Uterus (tissue), 4 donors: Measurements from ENCODE around the gene PSPC1. TPM values are rescaled to one million over a fixed set of nuclear protein-coding genes. Genes with fewer than 3 reads are reported as not detected.

Experiments
- DNase-seq, 2 donors: peaks; one replicate each; pipeline ENCODE4 v3.0.0-alpha.2; 2019 to 2020
- H3K27ac ChIP-seq, 2 donors: fragments of 200-600 bp; sonication (generic); 1 replicate in 1 of 2; 2 replicates in 1 of 2; pipeline ENCODE4 v1.5.1; 2016 to 2018
- H3K27me3 ChIP-seq, 2 donors: fragments of 200-600 bp; sonication (generic); one replicate each; pipeline ENCODE4 v1.5.1; 2018 to 2019; ENCODE audit warnings: control low read depth in 1 of 2
- H3K36me3 ChIP-seq, 2 donors: fragments of 200-600 bp; sonication (generic); one replicate each; pipeline ENCODE4 v1.5.1; 2019; ENCODE audit warnings: control low read depth in 1 of 2
- H3K4me1 ChIP-seq, 2 donors: fragments of 200-600 bp; sonication (generic); one replicate each; pipeline ENCODE4 v1.5.1; 2018 to 2019; ENCODE audit warnings: control low read depth in 1 of 2
- H3K4me3 ChIP-seq, 2 donors: fragments of 200-600 bp; sonication (generic); 1 replicate in 1 of 2; 2 replicates in 1 of 2; pipeline ENCODE4 v1.5.1; 2018 to 2019; ENCODE audit warnings: mild to moderate bottlenecking in 1 of 2
- H3K9me3 ChIP-seq, 2 donors: fragments of 200-600 bp; sonication (generic); one replicate each; pipeline ENCODE4 v1.5.1; 2019; ENCODE audit warnings: control low read depth in 1 of 2
- POLR2A ChIP-seq, 2 donors: fragments of 450-650 bp; IDR thresholded peaks; one replicate each; pipeline ENCODE4 v1.6.1; 2016; ENCODE audit warnings: antibody characterized with exemption in 2 of 2, mild to moderate bottlenecking in 1 of 2, moderate library complexity in 1 of 2
- intact Hi-C: fragments of 100-400 bp; cut with DNase I; formaldehyde crosslinking; loops from one replicate; pipeline ENCODE4 v1.15.1; 2023; ENCODE audit warnings: low total_unique reads
- total RNA-seq, 4 donors: library from RNA; depleted of rRNA in 3 of 4; stranded (reverse); fragments of >200 nt in 3 of 4; gene quantifications; one replicate each; pipeline versions ENCODE4 v1.1.0 to v1.2.4, GENCODE V29; 2014 to 2023
- TF ChIP-seq, protein P1 (sequence below), 4 experiments: fragments of 200-600 bp in 2 of 4; fragments of 450-650 bp in 2 of 4; sonication (generic) in 2 of 4; IDR thresholded peaks; one replicate each; pipeline ENCODE4 v1.5.1; 2016 to 2019; ENCODE audit warnings: antibody characterized with exemption in 4 of 4, mild to moderate bottlenecking in 2 of 4, moderate library complexity in 1 of 4
- donor health status: DM: yes; HTN: yes; CAD: no.

The PSPC1 gene
- total RNA-seq, 4 donors from 2014 or later: 58.8 to 110 (median 75.5) TPM

- H3K4me3 ChIP-seq: no peak overlapping the region
- intact Hi-C loops: no loop called here
- TF ChIP-seq POLR2A (IDR thresholded peaks at IDR 0.05): no peak
- TF ChIP-seq, protein P1, sequence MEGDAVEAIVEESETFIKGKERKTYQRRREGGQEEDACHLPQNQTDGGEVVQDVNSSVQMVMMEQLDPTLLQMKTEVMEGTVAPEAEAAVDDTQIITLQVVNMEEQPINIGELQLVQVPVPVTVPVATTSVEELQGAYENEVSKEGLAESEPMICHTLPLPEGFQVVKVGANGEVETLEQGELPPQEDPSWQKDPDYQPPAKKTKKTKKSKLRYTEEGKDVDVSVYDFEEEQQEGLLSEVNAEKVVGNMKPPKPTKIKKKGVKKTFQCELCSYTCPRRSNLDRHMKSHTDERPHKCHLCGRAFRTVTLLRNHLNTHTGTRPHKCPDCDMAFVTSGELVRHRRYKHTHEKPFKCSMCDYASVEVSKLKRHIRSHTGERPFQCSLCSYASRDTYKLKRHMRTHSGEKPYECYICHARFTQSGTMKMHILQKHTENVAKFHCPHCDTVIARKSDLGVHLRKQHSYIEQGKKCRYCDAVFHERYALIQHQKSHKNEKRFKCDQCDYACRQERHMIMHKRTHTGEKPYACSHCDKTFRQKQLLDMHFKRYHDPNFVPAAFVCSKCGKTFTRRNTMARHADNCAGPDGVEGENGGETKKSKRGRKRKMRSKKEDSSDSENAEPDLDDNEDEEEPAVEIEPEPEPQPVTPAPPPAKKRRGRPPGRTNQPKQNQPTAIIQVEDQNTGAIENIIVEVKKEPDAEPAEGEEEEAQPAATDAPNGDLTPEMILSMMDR (IDR thresholded peaks at IDR 0.05): no peak
- no peak overlapping the region for H3K27ac ChIP-seq
- no peaks in the 10 kb centered on the region for H3K27me3 ChIP-seq
- H3K4me1 ChIP-seq: no peaks in the 10 kb centered on the region
- no peaks in the 10 kb centered on the region for H3K36me3 ChIP-seq
- no peak for DNase-seq
- no peaks in the 10 kb centered on the region for H3K9me3 ChIP-seq
Observed at GRCh38 chr13:19670147-19670546, 112.6 kb downstream of the PSPC1 start.

DNA sequence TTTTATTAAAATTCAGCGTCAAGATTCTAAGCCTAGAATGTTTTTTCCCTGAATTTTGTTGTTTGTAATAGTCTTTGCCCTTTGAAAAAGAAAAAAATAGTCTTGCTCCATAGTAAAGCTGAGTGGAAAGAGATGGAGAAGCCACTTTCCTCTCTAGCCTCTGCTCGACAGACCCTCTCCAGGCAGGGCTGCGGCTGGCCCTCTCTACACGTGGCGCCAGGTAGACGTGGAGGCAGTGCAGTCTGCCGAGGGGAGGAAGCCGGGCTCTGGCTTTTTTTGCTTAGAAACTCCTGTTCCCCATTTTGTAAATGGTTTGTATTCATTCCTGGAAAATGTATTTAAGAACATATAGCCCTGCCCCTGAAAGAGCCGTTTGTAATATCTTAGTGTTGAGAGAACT, 114.0 kb downstream of the PSPC1 start:
- H3K9me3 ChIP-seq: no peaks in the 10 kb centered on the region
- H3K36me3 ChIP-seq: no peaks in the 10 kb centered on the region
- TF ChIP-seq, protein P1 (IDR thresholded peaks at IDR 0.05): no peak
- TF ChIP-seq POLR2A (IDR thresholded peaks at IDR 0.05): no peak
- H3K27ac ChIP-seq: no peak overlapping the region
- no peak overlapping the region for H3K4me3 ChIP-seq
- H3K27me3 ChIP-seq: no peaks in the 10 kb centered on the region
- H3K4me1 ChIP-seq: no peaks in the 10 kb centered on the region
- intact Hi-C loops: no loop called here
- no peak for DNase-seq

- intact Hi-C loops: no loop called here
- no peak for DNase-seq
- no peaks in the 10 kb centered on the region for H3K36me3 ChIP-seq
Observed at GRCh38 chr13:19665427-19665859, 117.3 kb downstream of the PSPC1 start.

GRCh38 chr13:19664481-19665230, 118.1 kb downstream of the PSPC1 start:
- no peak overlapping the region for H3K27ac ChIP-seq
- no peak for TF ChIP-seq POLR2A (IDR thresholded peaks at IDR 0.05)
- TF ChIP-seq, protein P1 (IDR thresholded peaks at IDR 0.05): no peak
- no peaks in the 10 kb centered on the region for H3K36me3 ChIP-seq
- H3K4me3 ChIP-seq: no peak overlapping the region
- H3K9me3 ChIP-seq: no peaks in the 10 kb centered on the region
- H3K4me1 ChIP-seq: no peaks in the 10 kb centered on the region
- no peak for DNase-seq
- H3K27me3 ChIP-seq: no peaks in the 10 kb centered on the region
- intact Hi-C loops: no loop called here

More at GRCh38 chr13:19665427-19665859, 117.3 kb downstream of the PSPC1 start:
- Histone ChIP-seq H3K27me3 (no peaks in the 10 kb centered on the region), H3K9me3 (no peaks in the 10 kb centered on the region), H3K27ac (no peak overlapping the region), H3K4me3 (no peak overlapping the region), H3K4me1 (no peaks in the 10 kb centered on the region)
- TF ChIP-seq, protein P1 (IDR thresholded peaks at IDR 0.05): no peak
- TF ChIP-seq POLR2A (IDR thresholded peaks at IDR 0.05): no peak

GRCh38 chr13:19663416-19663979, 119.2 kb downstream of the PSPC1 start:
- Histone ChIP-seq H3K27ac (no peak overlapping the region), H3K4me1 (no peaks in the 10 kb centered on the region), H3K27me3 (no peaks in the 10 kb centered on the region), H3K4me3 (no peak overlapping the region), H3K9me3 (no peaks in the 10 kb centered on the region), H3K36me3 (no peaks in the 10 kb centered on the region)
- intact Hi-C loops: no loop called here
- DNase-seq: no peak
- TF ChIP-seq, protein P1 (IDR thresholded peaks at IDR 0.05): no peak
- TF ChIP-seq POLR2A (IDR thresholded peaks at IDR 0.05): no peak
